ENCODE data around the gene MIER3. TPM values are rescaled to one million over a fixed set of nuclear protein-coding genes. Genes with fewer than 3 reads are reported as not detected.

Gene MIER3
- total and polyA plus RNA-seq, 2 of the 13 experiments (the other 11 are each of a cell fraction or from before 2014, with no cell fraction given): 14.6 to 38.8 TPM

DNA sequence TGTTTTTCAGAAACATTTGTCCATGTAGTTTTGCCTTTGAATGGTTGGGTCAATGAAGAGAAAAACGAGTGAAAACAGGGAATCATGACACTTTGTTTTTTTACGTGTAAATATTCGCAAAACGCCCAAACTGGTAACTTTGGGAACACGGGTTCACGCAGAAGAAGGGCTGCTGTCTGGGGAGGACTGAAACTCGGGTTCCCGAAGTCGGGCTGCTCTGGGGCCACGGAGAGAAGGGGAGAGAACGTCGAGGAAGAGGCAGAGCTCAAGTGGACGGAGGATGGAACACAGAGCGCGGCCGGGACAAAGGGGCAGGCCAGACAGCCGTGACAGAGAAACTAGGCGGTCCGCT is 43.0 kb downstream of the MIER3 start:
- in situ Hi-C loops (cut with HindIII; ENCODE audit: extremely low pct_ligation_motif_present, low pct_unique_long_range_greater_than_20kb) (loop anchor here (10.0 kb wide), 1 partner anchor 306 kb away; no protein-coding TSS in a partner anchor), intact Hi-C loops (cut with micrococcal nuclease; ENCODE audit: unreplicated experiment) (loop anchor here (1.0 to 5.0 kb wide), 4 partner anchors 194 to 787 kb away; no protein-coding TSS in a partner anchor)
- Histone ChIP-seq H3K27ac (ENCODE audit: extremely low read length, insufficient read depth, low read length) (peak overlapping the region; percentile 95), H2AFZ (ENCODE audit: low read length) (peak overlapping the region; percentile 84), H3K4me1 (ENCODE audit: insufficient read depth, low read length) (peaks cover 26% of the 10 kb centered on the region), H3K79me2 (ENCODE audit: insufficient read depth, low read length) (peaks cover 12% of the 10 kb centered on the region), H3K4me2 (ENCODE audit: low read depth, low read length) (peak overlapping the region; percentile 97), H3K27me3 (ENCODE audit: control insufficient read depth in 1 of 2, insufficient read depth in 2 of 2, low read length in 2 of 2) (no peaks in the 10 kb centered on the region; a peak in 1 of 5 replicates), H3K36me3 (replicated peaks in 1 of 2; ENCODE audit: control insufficient read depth in 1 of 2, insufficient read depth in 2 of 2, low read length in 2 of 2) (no peaks in the 10 kb centered on the region; a peak in 1 of 5 replicates), H3K9ac (ENCODE audit: insufficient read depth, low read depth, low read length) (peak overlapping the region; percentile 91), H4K20me1 (ENCODE audit: insufficient read depth, low read length) (no peaks in the 10 kb centered on the region), H3K4me3 (replicated peaks in 1 of 3; ENCODE audit: insufficient read depth in 1 of 3, low read depth in 2 of 3, low read length in 3 of 3) (peak overlapping the region; percentile 70 to 77 (median 74)), H3K9me3 (ENCODE audit: low read length) (no peaks in the 10 kb centered on the region)
- FAIRE-seq (no peak), ATAC-seq (peak; percentile 86), DNase-seq (ENCODE audit: low spot score) (no peak)
- BruUV-seq (replicated peaks): no TSS peak
- under 1% methylated on average over 17 of the region's 19 CpGs for WGBS (ENCODE audit: low lambda C conversion rate)
- POLR2A ChIA-PET: interaction anchor here (0.6 to 2.9 kb wide), 11 partner anchors 9 to 914 kb away, joined by 3 to 25 read pairs (median 8); partner anchors contain the start of genes GPBP1 and IL6ST
- CTCF ChIA-PET (ENCODE audit: low intra/inter-chr PET ratio, low total read pairs): no interaction called here
- TF ChIP-seq, protein P1, sequence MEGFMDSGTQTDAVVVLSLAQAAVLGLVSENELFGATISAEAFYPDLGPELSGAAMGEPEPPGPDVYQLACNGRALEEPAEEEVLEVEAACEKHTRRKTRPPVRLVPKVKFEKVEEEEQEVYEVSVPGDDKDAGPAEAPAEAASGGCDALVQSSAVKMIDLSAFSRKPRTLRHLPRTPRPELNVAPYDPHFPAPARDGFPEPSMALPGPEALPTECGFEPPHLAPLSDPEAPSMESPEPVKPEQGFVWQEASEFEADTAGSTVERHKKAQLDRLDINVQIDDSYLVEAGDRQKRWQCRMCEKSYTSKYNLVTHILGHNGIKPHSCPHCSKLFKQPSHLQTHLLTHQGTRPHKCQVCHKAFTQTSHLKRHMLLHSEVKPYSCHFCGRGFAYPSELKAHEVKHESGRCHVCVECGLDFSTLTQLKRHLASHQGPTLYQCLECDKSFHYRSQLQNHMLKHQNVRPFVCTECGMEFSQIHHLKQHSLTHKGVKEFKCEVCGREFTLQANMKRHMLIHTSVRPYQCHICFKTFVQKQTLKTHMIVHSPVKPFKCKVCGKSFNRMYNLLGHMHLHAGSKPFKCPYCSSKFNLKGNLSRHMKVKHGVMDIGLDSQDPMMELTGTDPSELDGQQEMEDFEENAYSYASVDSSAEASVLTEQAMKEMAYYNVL (CRISPR knock-in tag; IDR thresholded peaks at IDR 0.05; ENCODE audit: borderline replicate concordance): no peak
- TF ChIP-seq DNMT1 (CRISPR knock-in tag; IDR thresholded peaks at IDR 0.05) (no peak), ZFP1 (CRISPR knock-in tag; IDR thresholded peaks at IDR 0.05) (no peak), ZNF83 (CRISPR knock-in tag; IDR thresholded peaks at IDR 0.05; ENCODE audit: borderline replicate concordance) (no peak), ZNF124 (CRISPR knock-in tag; IDR thresholded peaks at IDR 0.05) (no peak), SPEN (CRISPR knock-in tag; IDR thresholded peaks at IDR 0.05; ENCODE audit: low read depth) (no peak; the same call in 1 of the 2 replicates), SMYD3 (CRISPR knock-in tag; IDR thresholded peaks at IDR 0.05) (no peak), MAZ (IDR thresholded peaks at IDR 0.05; ENCODE audit: borderline replicate concordance, low read depth, low read length) (no peak), MAZ (CRISPR knock-in tag; IDR thresholded peaks at IDR 0.05; ENCODE audit: low read depth) (peak; percentile 6; the same call in 1 of the 2 replicates), FOXO1 (CRISPR knock-in tag; IDR thresholded peaks at IDR 0.05) (no peak), MTA3 (CRISPR knock-in tag; IDR thresholded peaks at IDR 0.05) (no peak), ZNF10 (CRISPR knock-in tag; IDR thresholded peaks at IDR 0.05; ENCODE audit: borderline replicate concordance, low read depth) (no peak), ZNF660 (CRISPR knock-in tag; IDR thresholded peaks at IDR 0.05; ENCODE audit: borderline replicate concordance, low read depth) (no peak), ELF4 (CRISPR knock-in tag; IDR thresholded peaks at IDR 0.05; ENCODE audit: borderline replicate concordance) (no peak)
- TF ChIP-seq, protein P2, sequence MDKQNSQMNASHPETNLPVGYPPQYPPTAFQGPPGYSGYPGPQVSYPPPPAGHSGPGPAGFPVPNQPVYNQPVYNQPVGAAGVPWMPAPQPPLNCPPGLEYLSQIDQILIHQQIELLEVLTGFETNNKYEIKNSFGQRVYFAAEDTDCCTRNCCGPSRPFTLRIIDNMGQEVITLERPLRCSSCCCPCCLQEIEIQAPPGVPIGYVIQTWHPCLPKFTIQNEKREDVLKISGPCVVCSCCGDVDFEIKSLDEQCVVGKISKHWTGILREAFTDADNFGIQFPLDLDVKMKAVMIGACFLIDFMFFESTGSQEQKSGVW (CRISPR knock-in tag; IDR thresholded peaks at IDR 0.05; ENCODE audit: borderline replicate concordance): no peak
- TF ChIP-seq, protein P3, sequence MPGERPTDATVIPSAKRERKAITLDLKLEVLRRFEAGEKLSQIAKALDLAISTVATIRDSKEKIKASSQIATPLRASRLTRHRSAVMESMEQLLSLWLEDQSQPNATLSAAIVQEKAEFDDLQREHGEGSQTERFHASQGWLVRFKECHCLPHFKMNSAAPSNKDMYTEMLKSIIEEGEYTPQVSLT (CRISPR knock-in tag; IDR thresholded peaks at IDR 0.05; ENCODE audit: borderline replicate concordance, low read depth): no peak
- TF ChIP-seq, protein P4, sequence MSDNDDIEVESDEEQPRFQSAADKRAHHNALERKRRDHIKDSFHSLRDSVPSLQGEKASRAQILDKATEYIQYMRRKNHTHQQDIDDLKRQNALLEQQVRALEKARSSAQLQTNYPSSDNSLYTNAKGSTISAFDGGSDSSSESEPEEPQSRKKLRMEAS (IDR thresholded peaks at IDR 0.05): no peak; the same call in 1 of the 2 replicates
- TF ChIP-seq, protein P5, sequence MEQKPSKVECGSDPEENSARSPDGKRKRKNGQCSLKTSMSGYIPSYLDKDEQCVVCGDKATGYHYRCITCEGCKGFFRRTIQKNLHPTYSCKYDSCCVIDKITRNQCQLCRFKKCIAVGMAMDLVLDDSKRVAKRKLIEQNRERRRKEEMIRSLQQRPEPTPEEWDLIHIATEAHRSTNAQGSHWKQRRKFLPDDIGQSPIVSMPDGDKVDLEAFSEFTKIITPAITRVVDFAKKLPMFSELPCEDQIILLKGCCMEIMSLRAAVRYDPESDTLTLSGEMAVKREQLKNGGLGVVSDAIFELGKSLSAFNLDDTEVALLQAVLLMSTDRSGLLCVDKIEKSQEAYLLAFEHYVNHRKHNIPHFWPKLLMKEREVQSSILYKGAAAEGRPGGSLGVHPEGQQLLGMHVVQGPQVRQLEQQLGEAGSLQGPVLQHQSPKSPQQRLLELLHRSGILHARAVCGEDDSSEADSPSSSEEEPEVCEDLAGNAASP (CRISPR knock-in tag; IDR thresholded peaks at IDR 0.05; ENCODE audit: borderline replicate concordance): no peak
- TF ChIP-seq, protein P6, sequence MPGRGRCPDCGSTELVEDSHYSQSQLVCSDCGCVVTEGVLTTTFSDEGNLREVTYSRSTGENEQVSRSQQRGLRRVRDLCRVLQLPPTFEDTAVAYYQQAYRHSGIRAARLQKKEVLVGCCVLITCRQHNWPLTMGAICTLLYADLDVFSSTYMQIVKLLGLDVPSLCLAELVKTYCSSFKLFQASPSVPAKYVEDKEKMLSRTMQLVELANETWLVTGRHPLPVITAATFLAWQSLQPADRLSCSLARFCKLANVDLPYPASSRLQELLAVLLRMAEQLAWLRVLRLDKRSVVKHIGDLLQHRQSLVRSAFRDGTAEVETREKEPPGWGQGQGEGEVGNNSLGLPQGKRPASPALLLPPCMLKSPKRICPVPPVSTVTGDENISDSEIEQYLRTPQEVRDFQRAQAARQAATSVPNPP (CRISPR knock-in tag; IDR thresholded peaks at IDR 0.05): no peak
